ENCODE data around the gene TMED4.
"Not testable (repeated sequence)": the region's sequence is repeated elsewhere in the genome, so short reads cannot be mapped to it uniquely, and the experiment has no call there.

TMED4 gene

GRCh38 chr7:44568771-44569560 lies 13.1 kb downstream of the TMED4 start:
- no peak for FAIRE-seq

- no peak for FAIRE-seq
Observed at GRCh38 chr7:44567884-44568283, 14.1 kb downstream of the TMED4 start.

GRCh38 chr7:44566680-44567079 lies 15.4 kb downstream of the TMED4 start:
- FAIRE-seq: no peak

GRCh38 chr7:44565795-44566559 lies 16.1 kb downstream of the TMED4 start:
- no peak for FAIRE-seq

- no peak for FAIRE-seq
Observed at GRCh38 chr7:44565097-44565794, 16.8 kb downstream of the TMED4 start.

- no peak for FAIRE-seq
Observed at GRCh38 chr7:44564606-44565005, 17.4 kb downstream of the TMED4 start.

GRCh38 chr7:44563171-44563679 lies 18.8 kb downstream of the TMED4 start:
- FAIRE-seq: no peak

GRCh38 chr7:44562622-44562962 lies 19.4 kb downstream of the TMED4 start:
- FAIRE-seq: not testable (repeated sequence)

GRCh38 chr7:44561962-44562621 lies 19.9 kb downstream of the TMED4 start:
- FAIRE-seq: no peak

- FAIRE-seq: no peak
Observed at GRCh38 chr7:44561481-44561880, 20.6 kb downstream of the TMED4 start.

GRCh38 chr7:44559485-44559884 lies 22.5 kb downstream of the TMED4 start:
- no peak for FAIRE-seq

- no peak for FAIRE-seq
Observed at GRCh38 chr7:44557485-44557884, 24.5 kb downstream of the TMED4 start.

GRCh38 chr7:44555350-44555749 lies 26.7 kb downstream of the TMED4 start:
- FAIRE-seq: no peak

- FAIRE-seq: not testable (repeated sequence)
Observed at GRCh38 chr7:44552473-44553005, 29.5 kb downstream of the TMED4 start.

GRCh38 chr7:44549457-44549856 lies 32.6 kb downstream of the TMED4 start:
- no peak for FAIRE-seq

- FAIRE-seq: no peak
Observed at GRCh38 chr7:44548893-44549292, 33.1 kb downstream of the TMED4 start.

GRCh38 chr7:44547536-44548231 lies 34.3 kb downstream of the TMED4 start:
- FAIRE-seq: no peak

GRCh38 chr7:44541876-44542610 lies 40.0 kb downstream of the TMED4 start:
- FAIRE-seq: no peak

- FAIRE-seq: no peak
Observed at GRCh38 chr7:44541028-44541869, 40.8 kb downstream of the TMED4 start, which contains the start of gene NPC1L1. Gene NPC1L1, minus strand, starts transcription at chr7:44541330. Its CDS starts 71 bp downstream, at chr7:44541259.

GRCh38 chr7:44540592-44541027 lies 41.4 kb downstream of the TMED4 start:
- no peak for FAIRE-seq
